ENCODE measurements around the gene SESN3.
A peak's percentile ranks its signal among the peaks of the same experiment; 100 is the strongest.
"Not testable (repeated sequence)": the region's sequence is repeated elsewhere in the genome, so short reads cannot be mapped to it uniquely, and the experiment has no call there.

SESN3 gene, protein sequence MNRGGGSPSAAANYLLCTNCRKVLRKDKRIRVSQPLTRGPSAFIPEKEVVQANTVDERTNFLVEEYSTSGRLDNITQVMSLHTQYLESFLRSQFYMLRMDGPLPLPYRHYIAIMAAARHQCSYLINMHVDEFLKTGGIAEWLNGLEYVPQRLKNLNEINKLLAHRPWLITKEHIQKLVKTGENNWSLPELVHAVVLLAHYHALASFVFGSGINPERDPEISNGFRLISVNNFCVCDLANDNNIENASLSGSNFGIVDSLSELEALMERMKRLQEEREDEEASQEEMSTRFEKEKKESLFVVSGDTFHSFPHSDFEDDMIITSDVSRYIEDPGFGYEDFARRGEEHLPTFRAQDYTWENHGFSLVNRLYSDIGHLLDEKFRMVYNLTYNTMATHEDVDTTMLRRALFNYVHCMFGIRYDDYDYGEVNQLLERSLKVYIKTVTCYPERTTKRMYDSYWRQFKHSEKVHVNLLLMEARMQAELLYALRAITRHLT

DNA sequence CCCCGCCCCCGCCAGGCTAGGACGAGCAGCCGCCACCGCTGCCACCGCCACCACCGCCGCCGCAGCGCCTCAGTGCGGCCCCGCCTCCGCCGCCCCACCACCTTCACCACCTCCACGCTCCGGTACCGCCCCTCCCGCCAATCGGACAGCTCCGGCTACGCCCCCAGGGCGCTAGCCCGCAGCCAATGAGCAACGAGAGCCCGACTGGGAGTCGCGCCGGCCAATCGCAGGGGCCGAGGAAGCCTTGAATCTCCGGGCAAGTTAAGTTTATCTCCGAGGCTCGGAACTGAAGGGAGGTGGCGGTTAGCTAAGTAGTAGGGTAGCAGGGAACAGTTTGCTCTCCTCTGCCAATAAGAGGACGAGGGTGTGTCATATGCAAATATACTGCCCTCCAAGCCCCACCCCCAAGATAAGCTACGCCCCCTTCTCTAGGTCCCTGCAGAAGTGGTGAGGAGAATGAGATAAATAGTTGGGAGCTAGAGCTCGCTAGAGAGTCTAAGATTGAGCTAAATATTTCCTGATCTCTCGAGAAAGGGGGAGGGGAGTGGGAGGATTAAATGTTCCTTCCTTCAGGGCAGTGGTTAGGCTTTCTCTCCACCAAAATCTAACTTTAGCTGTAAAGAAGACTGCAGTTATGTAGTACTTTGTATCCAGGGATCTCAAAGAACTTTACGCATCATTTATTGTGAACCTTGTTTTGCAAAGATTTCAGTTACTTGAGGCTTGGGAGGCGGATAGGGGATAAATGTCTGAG lies at the start of gene SESN3:
Gene SESN3, minus strand, starts transcription at position 76 of the 754 bp plus-strand sequence. CDS start 342 bp downstream, outside the sequence.
- Histone ChIP-seq H3K4me1 (ENCODE audit: insufficient read depth, low read length) (peaks cover 24% of the 10 kb centered on the region), H3K36me3 (ENCODE audit: insufficient read depth, low read length) (no peaks in the 10 kb centered on the region), H3K9ac (ENCODE audit: low read depth, low read length) (peak within 1 kb of the TSS; percentile 77), H3K9me3 (ENCODE audit: control insufficient read depth, insufficient read depth, low read length) (no peaks in the 10 kb centered on the region)

DNA sequence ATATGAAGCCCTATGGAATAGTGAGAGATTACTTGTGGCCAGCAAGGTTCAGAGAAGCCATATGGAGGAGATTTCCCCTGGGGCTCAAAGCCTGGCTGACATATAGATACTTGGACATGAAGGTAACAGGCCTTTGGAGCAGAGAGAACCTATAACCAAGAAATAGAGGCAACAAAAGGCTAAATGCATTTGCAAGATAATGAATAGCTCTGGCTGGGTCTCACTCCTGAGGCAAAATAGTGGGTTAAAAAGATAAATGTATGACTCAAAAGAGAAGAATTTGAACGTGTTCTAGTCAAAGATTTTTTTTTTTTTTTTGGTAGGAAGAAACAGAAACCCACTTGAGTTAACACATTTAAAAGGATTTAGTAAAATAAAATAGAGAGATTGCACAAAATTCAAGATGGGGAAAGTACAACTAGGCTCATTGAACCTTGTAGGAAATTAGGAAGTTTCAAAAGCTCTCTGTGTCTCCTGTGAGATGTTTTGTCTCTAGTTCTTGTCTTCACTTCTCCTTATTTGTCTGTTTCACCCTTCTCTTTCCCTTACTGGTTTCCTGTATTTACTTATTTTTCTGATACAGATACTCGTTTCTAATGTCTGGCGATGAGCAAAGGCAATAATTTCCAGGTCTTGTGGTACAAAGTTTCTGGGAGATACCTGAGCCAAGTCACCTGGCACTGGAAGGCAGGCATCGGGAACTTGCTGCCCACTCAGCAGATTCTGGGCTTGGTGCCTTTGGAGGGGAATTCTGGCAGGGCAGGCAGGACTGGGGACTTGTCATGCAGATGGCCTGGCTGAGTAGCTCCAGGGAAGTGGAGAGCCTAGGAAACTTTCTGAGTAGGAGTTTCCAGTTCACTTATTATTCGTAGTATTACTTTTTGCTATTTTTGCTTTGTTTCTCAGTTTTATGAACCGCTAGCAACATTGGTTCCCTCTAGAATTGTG lies 49.2 kb upstream of the SESN3 start:
- Histone ChIP-seq H3K36me3 (ENCODE audit: insufficient read depth, low read length) (no peaks in the 10 kb centered on the region), H3K4me1 (ENCODE audit: insufficient read depth, low read length) (peaks cover 28% of the 10 kb centered on the region), H3K9ac (ENCODE audit: low read depth, low read length) (peak overlapping the region; percentile 43; the same call in 1 of the 2 replicates), H3K9me3 (ENCODE audit: control insufficient read depth, insufficient read depth, low read length) (no peaks in the 10 kb centered on the region)

DNA sequence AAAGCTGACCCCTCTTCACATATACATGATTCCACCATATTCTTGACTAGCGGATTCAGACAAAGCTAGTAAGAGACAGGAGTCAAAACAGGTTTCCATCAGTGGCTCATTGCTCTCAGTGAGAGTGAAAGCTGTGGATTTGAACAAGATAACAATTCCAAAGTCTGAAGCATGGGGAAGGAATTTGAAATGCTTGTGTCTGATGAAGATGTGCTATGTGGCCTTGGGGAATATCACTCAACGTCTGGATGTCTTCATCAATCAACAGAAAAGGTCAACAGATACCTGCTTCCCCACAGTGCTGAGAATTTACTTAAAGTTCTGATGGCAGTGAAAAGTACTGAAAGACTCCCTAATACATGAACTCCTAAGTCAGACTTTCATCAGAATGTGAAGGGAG lies 46.9 kb upstream of the SESN3 start:
- Histone ChIP-seq H3K4me1 (ENCODE audit: insufficient read depth, low read length) (peaks cover 24% of the 10 kb centered on the region), H3K9me3 (ENCODE audit: control insufficient read depth, insufficient read depth, low read length) (no peaks in the 10 kb centered on the region), H3K9ac (ENCODE audit: low read depth, low read length) (no peak overlapping the region), H3K36me3 (ENCODE audit: insufficient read depth, low read length) (no peaks in the 10 kb centered on the region)

DNA sequence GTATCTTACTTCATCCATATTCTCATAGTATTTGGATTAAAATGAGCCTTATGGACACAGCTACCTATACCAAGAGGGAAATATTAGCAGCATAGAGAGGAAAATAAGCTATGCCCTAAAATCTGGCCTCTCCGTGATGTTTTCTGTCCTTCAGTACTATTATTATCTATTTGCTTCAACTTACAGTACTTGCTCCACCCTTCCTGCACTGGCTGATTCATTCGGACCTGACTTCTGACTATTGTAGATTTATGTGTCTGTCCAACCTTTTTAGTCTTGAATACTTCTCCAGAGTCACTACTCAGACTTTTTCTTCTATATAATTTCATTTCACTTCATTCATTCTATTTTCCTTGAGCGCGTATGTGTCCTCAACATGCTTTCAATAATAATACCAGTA lies 45.1 kb upstream of the SESN3 start:
- Histone ChIP-seq H3K9ac (ENCODE audit: low read depth, low read length) (no peak overlapping the region), H3K9me3 (ENCODE audit: control insufficient read depth, insufficient read depth, low read length) (no peaks in the 10 kb centered on the region), H3K36me3 (ENCODE audit: insufficient read depth, low read length) (no peaks in the 10 kb centered on the region), H3K4me1 (ENCODE audit: insufficient read depth, low read length) (peaks cover 24% of the 10 kb centered on the region)

DNA sequence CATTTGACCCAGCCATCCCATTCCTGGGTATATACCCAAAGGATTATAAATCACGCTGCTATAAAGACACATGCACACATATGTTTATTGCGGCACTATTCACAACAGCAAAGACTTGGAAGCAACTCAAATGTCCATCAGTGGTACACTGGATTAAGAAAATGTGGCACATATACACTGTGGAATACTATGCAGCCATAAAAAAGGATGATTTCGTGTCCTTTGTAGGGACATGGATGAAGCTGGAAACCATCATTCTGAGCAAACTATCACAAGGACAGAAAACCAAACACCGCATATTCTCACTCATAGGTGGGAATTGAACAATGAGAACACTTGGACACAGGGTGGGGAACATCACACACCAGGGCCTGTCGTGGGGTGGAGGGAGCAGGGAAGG lies 42.6 kb upstream of the SESN3 start:
- not testable (repeated sequence) for H3K9me3 ChIP-seq (ENCODE audit: control insufficient read depth, insufficient read depth, low read length); H3K9ac ChIP-seq (ENCODE audit: low read depth, low read length); H3K36me3 ChIP-seq (ENCODE audit: insufficient read depth, low read length); H3K4me1 ChIP-seq (ENCODE audit: insufficient read depth, low read length)

DNA sequence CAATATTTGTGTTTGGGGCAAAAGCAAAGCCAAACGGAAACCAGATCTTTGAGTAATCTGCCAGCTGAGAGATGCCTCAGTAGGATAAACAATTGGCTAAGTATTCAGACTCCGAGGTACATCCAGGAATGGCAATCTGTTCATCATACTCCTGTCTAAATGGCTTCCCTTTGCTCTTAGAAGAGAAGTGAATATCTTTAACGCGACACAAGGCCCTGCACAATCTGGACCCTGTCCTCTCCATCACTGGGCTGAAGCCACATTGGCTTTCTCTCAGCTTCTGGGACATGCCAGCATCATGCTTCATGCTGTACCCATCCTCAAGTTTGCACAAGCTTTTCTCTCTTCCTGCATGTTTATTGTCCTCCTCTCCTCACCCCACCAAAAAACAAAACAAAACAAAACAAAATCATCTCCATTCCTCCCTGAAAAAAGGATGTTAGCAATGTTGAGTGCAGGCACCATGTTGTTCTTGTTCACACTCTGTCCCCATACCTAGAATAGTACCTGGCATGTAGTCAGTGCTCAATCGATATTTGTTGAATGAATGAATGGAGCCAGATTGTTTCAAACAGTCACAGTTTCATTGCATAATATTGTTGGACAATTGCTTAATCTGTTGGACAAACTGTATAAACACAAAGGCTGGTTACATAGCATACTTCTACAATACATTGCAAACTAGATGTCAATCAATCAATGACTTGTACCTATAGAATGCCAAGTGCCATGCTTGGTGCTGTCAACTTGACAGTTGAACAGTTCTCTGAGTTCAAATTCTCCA lies 38.2 kb upstream of the SESN3 start:
- H3K36me3 ChIP-seq (ENCODE audit: insufficient read depth, low read length) = no peaks in the 10 kb centered on the region
- H3K4me1 ChIP-seq (ENCODE audit: insufficient read depth, low read length) = no peaks in the 10 kb centered on the region

DNA sequence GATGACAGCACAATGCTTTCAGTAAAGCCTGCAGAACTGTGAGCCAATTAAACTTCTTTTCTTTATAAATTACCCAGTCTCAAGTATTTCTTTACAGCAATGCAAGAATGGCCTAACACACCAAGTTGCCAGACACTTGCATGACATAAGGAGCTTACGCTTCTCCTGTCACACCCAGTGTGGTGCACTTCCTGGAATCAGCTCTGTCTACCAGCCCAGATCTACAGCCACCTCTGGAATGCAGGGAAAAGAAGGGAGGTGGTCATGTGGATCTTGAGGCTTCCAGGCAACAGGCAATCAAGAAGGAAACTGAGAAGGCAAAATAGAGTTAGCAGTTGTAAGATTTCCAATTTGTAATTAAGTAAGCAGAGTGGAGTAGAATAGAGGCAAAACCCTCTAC lies 37.4 kb upstream of the SESN3 start:
- H3K36me3 ChIP-seq (ENCODE audit: insufficient read depth, low read length) = no peaks in the 10 kb centered on the region
- H3K9me3 ChIP-seq (ENCODE audit: control insufficient read depth, insufficient read depth, low read length) = no peaks in the 10 kb centered on the region
- H3K4me1 ChIP-seq (ENCODE audit: insufficient read depth, low read length) = no peaks in the 10 kb centered on the region
- H3K9ac ChIP-seq (ENCODE audit: low read depth, low read length) = no peak overlapping the region

More for the DNA sequence above, 38.2 kb upstream of the SESN3 start:
- Histone ChIP-seq H3K9me3 (ENCODE audit: control insufficient read depth, insufficient read depth, low read length) (no peaks in the 10 kb centered on the region), H3K9ac (ENCODE audit: low read depth, low read length) (no peak overlapping the region)

DNA sequence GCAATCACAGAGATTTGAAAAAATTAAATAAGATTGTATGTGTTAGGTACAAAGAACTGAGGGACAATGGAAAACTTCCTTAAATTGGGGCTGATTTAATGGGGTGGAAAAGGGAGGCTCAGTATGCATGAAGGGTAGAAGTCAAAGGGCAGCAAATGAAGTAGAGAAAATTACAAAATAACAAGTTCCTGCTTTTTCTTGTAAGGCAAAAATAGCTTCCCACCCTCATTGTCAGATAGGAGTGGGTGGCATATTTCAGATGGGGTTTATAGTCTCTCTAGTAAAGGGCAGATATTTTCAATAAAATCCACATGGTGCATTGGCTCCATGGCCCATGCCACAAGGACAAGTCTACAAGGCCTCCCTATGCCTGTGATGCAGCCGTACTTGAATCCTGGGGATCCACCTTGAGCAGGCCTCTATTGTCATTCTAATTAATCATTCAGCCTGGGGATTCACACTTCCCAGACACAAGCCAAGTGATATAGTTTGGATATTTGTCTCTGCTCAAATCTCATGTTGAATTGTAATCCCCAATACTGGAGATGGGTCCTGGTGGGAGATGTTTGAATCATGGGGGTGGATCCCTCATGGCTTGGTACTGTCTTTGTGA lies 36.7 kb upstream of the SESN3 start:
- Histone ChIP-seq H3K9me3 (ENCODE audit: control insufficient read depth, insufficient read depth, low read length) (no peaks in the 10 kb centered on the region), H3K9ac (ENCODE audit: low read depth, low read length) (no peak overlapping the region), H3K36me3 (ENCODE audit: insufficient read depth, low read length) (no peaks in the 10 kb centered on the region), H3K4me1 (ENCODE audit: insufficient read depth, low read length) (no peaks in the 10 kb centered on the region)

DNA sequence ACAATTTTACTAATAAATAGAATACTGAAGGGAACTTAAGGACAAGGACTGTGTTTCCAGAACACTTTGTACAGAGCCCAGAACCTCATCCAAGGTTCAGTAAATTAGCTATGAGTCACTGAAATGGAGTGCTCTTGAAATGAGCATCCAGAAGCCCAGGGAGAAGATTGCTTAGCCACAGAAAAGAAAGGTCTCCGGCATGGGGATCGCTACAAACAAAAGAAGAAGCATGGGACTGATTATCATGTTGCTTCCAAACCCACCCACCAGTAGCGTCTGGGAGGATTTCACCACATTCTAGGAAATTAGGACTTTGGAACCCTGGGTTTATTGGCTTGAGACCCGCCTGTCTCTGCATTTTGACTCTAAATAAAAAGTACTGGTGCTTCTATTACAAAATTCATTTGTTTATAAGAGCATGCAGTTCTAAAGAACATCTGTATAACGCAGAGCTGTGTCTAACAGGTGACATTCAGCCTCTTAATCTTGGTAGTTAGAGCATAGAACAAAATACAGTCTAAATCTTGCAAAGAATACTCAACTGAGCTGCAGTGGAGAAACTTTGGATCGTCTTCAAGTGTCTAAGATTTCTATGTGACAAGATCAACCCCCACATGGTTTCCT lies 35.9 kb upstream of the SESN3 start:
- no peaks in the 10 kb centered on the region for H3K4me1 ChIP-seq (ENCODE audit: insufficient read depth, low read length)
- H3K9me3 ChIP-seq (ENCODE audit: control insufficient read depth, insufficient read depth, low read length) = no peaks in the 10 kb centered on the region
- H3K9ac ChIP-seq (ENCODE audit: low read depth, low read length) = no peak overlapping the region
- no peaks in the 10 kb centered on the region for H3K36me3 ChIP-seq (ENCODE audit: insufficient read depth, low read length)

DNA sequence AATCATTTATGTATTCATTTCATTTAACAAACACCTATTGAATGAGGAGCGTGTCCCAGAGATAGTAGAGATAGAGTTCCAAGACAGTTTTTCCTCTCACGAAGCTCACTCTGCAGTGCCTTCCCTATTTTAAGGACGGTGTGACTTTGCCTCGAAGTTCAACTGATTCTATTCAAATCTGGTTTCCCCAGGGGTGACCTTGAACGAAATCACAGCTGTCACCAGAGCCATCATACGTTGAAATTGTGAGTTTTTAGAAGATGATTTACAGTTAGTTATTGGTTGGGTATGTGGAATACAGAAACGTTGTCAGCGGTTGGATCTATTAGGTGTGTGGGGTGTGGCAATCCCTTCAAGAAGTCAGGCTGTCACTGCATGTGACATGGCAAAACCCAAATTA lies 33.9 kb upstream of the SESN3 start:
- no peak overlapping the region for H3K9ac ChIP-seq (ENCODE audit: low read depth, low read length)
- no peaks in the 10 kb centered on the region for H3K9me3 ChIP-seq (ENCODE audit: control insufficient read depth, insufficient read depth, low read length)
- H3K36me3 ChIP-seq (ENCODE audit: insufficient read depth, low read length) = no peaks in the 10 kb centered on the region
- no peaks in the 10 kb centered on the region for H3K4me1 ChIP-seq (ENCODE audit: insufficient read depth, low read length)

DNA sequence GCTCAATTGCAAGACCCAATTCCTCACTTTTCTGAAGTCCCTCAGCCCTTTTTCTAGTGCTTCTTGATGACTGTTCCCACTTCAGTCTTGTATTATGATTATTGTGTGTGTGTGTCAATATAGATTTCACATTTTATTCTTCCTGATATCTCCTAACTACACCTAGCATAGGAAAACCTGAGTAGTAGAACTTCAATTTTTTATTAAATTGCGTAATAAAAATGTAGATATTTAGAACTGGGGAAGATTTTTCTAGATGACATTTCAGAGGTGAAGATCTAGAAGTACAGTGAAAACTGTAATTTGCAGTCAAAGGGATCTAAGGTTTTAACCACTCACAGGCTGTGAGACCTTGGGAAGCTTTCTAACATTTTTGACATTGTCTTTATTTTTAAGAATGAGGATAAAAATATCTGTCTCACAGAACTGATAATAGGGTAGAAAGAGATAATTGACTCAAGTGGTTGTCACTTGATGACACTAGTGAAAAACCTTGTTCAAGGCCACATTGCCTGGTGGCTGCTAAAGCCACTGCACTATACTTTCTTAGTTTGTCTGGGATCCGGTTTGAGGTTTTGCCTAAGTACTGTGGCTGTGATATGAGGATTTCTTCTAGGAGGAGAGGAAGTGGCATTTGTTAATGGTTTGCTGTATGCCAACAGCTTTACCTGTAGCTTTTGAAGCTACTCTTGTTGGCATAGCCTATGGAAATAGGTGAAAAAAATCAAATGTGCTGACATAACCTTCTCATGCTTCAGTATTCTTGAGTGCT lies 32.2 kb upstream of the SESN3 start:
- Histone ChIP-seq H3K9ac (ENCODE audit: low read depth, low read length) (no peak overlapping the region), H3K36me3 (ENCODE audit: insufficient read depth, low read length) (no peaks in the 10 kb centered on the region), H3K4me1 (ENCODE audit: insufficient read depth, low read length) (peaks cover 5% of the 10 kb centered on the region; the same call in 1 of the 2 replicates), H3K9me3 (ENCODE audit: control insufficient read depth, insufficient read depth, low read length) (no peaks in the 10 kb centered on the region)

DNA sequence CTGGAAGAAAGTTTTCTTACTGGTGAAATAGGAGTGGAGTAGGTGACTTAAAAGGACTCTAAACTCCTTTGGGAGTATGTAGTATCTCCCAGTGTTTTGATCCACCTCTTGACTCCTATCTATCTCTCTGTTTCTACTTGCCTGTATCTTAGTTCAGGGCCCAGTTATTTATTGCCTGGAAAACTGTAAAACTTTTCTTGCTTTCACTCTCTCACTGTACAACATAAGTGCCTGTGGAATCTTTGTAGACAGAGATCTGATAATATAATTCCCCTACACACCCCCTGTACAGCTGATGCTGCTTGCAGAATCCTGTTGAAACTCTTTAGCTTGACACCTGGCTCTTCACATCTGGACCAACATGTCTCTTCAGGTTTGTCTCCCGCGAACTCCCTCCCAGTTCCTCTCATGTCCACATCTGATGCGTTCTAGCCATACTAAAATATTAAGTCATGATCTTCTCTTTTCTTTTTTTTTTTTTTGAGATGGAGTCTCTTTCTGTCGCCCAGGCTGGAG lies 26.5 kb upstream of the SESN3 start:
- Histone ChIP-seq H3K36me3 (ENCODE audit: insufficient read depth, low read length) (no peaks in the 10 kb centered on the region), H3K9ac (ENCODE audit: low read depth, low read length) (no peak overlapping the region), H3K9me3 (ENCODE audit: control insufficient read depth, insufficient read depth, low read length) (no peaks in the 10 kb centered on the region), H3K4me1 (ENCODE audit: insufficient read depth, low read length) (peaks cover 45% of the 10 kb centered on the region)
